Ishikawa (cell line): ENCODE measurements around the gene DEPDC1.

Source experiments
- CEBPB ChIP-seq: IDR thresholded peaks from 2 replicates; pipeline ENCODE4 v1.6.1; 2012
- CREB1 ChIP-seq: IDR thresholded peaks from 2 replicates; pipeline ENCODE4 v1.6.1; 2012; ENCODE audit warnings: low read depth
- EGR1 ChIP-seq: IDR thresholded peaks from 2 replicates; pipeline ENCODE4 v1.6.1; 2012
- EP300 ChIP-seq: IDR thresholded peaks from 2 replicates; pipeline ENCODE4 v1.6.1; 2012; ENCODE audit warnings: borderline replicate concordance
- FOXM1 ChIP-seq: IDR thresholded peaks from 2 replicates; pipeline ENCODE4 v1.6.1; 2012; ENCODE audit warnings: low read depth, borderline replicate concordance
- MAX ChIP-seq: IDR thresholded peaks from 2 replicates; pipeline ENCODE4 v1.6.1; 2012
- NFIC ChIP-seq: IDR thresholded peaks from 2 replicates; pipeline ENCODE4 v1.6.1; 2012
- RAD21 ChIP-seq: IDR thresholded peaks from 2 replicates; pipeline ENCODE4 v1.6.1; 2012; ENCODE audit warnings: low read depth
- REST ChIP-seq: IDR thresholded peaks from 2 replicates; pipeline ENCODE4 v1.6.1; 2012; ENCODE audit warnings: low read depth, mild to moderate bottlenecking
- TAF1 ChIP-seq: IDR thresholded peaks from 2 replicates; pipeline ENCODE4 v1.6.1; 2012; ENCODE audit warnings: low read depth, mild to moderate bottlenecking
- TCF12 ChIP-seq: IDR thresholded peaks from 2 replicates; pipeline ENCODE4 v1.6.1; 2012; ENCODE audit warnings: low read depth
- TEAD4 ChIP-seq: IDR thresholded peaks from 2 replicates; pipeline ENCODE4 v1.6.1; 2012
- USF1 ChIP-seq: IDR thresholded peaks from 2 replicates; pipeline ENCODE4 v1.6.1; 2012
- YY1 ChIP-seq: IDR thresholded peaks from 2 replicates; pipeline ENCODE4 v1.6.1; 2012; ENCODE audit warnings: low read depth
- ZBTB7A ChIP-seq: IDR thresholded peaks from 2 replicates; pipeline ENCODE4 v1.6.1; 2012; ENCODE audit warnings: low read depth

DEPDC1 gene

GRCh38 chr1:68478662-68479061 is 18.2 kb downstream of the DEPDC1 start:
- TF ChIP-seq FOXM1 (no peak), NFIC (no peak), TAF1 (no peak), MAX (no peak), REST (no peak), RAD21 (no peak), TCF12 (no peak), USF1 (no peak), CEBPB (no peak), CREB1 (no peak), EP300 (no peak), YY1 (no peak), TEAD4 (no peak), ZBTB7A (no peak), EGR1 (no peak)

- TF ChIP-seq CREB1 (no peak), EGR1 (no peak), ZBTB7A (no peak), TAF1 (no peak), REST (no peak), RAD21 (no peak), TEAD4 (no peak), EP300 (no peak)
These were observed 23.8 kb downstream of the DEPDC1 start for GRCh38 chr1:68473060-68473459.

- peak; percentile 53 for TF ChIP-seq RAD21
- no peak for TF ChIP-seq TEAD4
These were observed 26.4 kb downstream of the DEPDC1 start for GRCh38 chr1:68470388-68470970.

GRCh38 chr1:68464891-68465290 is 32.0 kb downstream of the DEPDC1 start:
- no peak for TF ChIP-seq FOXM1
- TF ChIP-seq TCF12: no peak
- no peak for TF ChIP-seq RAD21
- no peak for TF ChIP-seq EGR1
- no peak for TF ChIP-seq TEAD4
- TF ChIP-seq TAF1: no peak
- no peak for TF ChIP-seq REST
- no peak for TF ChIP-seq USF1
- no peak for TF ChIP-seq MAX
- TF ChIP-seq NFIC: no peak
- TF ChIP-seq YY1: no peak
- no peak for TF ChIP-seq ZBTB7A
- no peak for TF ChIP-seq CEBPB
- no peak for TF ChIP-seq CREB1

- TF ChIP-seq MAX: no peak
- TF ChIP-seq TCF12: no peak
- no peak for TF ChIP-seq EGR1
- TF ChIP-seq USF1: no peak
- no peak for TF ChIP-seq REST
- no peak for TF ChIP-seq NFIC
- no peak for TF ChIP-seq TEAD4
- TF ChIP-seq CEBPB: no peak
- no peak for TF ChIP-seq RAD21
- TF ChIP-seq TAF1: no peak
- no peak for TF ChIP-seq ZBTB7A
- TF ChIP-seq EP300: no peak
- no peak for TF ChIP-seq YY1
- TF ChIP-seq CREB1: no peak
- TF ChIP-seq FOXM1: no peak
These were observed 35.9 kb downstream of the DEPDC1 start for GRCh38 chr1:68460935-68461334.
